IMR-90 (cell line): Measurements from ENCODE around the gene PRDX5. TPM values are rescaled to one million over a fixed set of nuclear protein-coding genes. Genes with fewer than 3 reads are reported as not detected.

Experiments
- ATAC-seq: fragments of 200-7000 bp; cut with Tn5 transposase; 2 replicates; pipeline ENCODE4 v1.9.1; 2020; ENCODE audit warnings: low read depth, mild to moderate bottlenecking, moderate library complexity
- BruUV-seq: library from RNA; stranded (reverse); fragments of 400-500 nt; replicated peaks from 2 replicates; lab custom pipeline; 2021; lab: Mats Ljungman, UMichigan
- CTCF ChIA-PET: fragments of 300-600 bp; formaldehyde crosslinking; extraction: SDS; loops from one replicate; lab custom pipeline; 2021; ENCODE audit warnings: antibody characterized with exemption; lab: Yijun Ruan, JAX
- POLR2A ChIA-PET: fragments of 300-600 bp; sonication (Branson Sonifier 250); formaldehyde crosslinking; loops from one replicate; lab custom pipeline; 2022; ENCODE audit warnings: antibody characterized with exemption; ENCODE audit not compliant: unreplicated experiment; lab: Charles Lee
- DNase-seq: peaks from one replicate; pipeline ENCODE4 v3.0.0; 2013
- H2AFZ ChIP-seq: replicated peaks from 2 replicates; pipeline ENCODE3; 2013; ENCODE audit warnings: low read length, mild to moderate bottlenecking; ENCODE audit not compliant: poor library complexity
- H2AK5ac ChIP-seq: 2 replicates; pipeline ENCODE4 v1.6.1; 2013; ENCODE audit warnings: low read depth, low read length, inconsistent platforms
- H2AK9ac ChIP-seq: replicated peaks from 2 replicates; pipeline ENCODE3; 2013; ENCODE audit warnings: mild to moderate bottlenecking, low read depth, low read length, moderate library complexity; ENCODE audit not compliant: poor library complexity
- H2BK120ac ChIP-seq: 2 replicates; pipeline ENCODE4 v1.6.1; 2013; ENCODE audit warnings: low read depth, low read length, inconsistent platforms
- H2BK15ac ChIP-seq: 3 replicates; pipeline ENCODE4 v1.6.1; 2013; ENCODE audit warnings: low read depth, low read length, inconsistent platforms
- H2BK20ac ChIP-seq: 2 replicates; pipeline ENCODE4 v1.6.1; 2013; ENCODE audit warnings: low read depth, mild to moderate bottlenecking, inconsistent platforms, low read length, moderate library complexity
- H2BK5ac ChIP-seq: 2 replicates; pipeline ENCODE4 v1.6.1; 2013; ENCODE audit warnings: mild to moderate bottlenecking, low read depth, low read length, inconsistent platforms; ENCODE audit not compliant: poor library complexity, severe bottlenecking
- H3K14ac ChIP-seq: replicated peaks from 2 replicates; pipeline ENCODE4 v1.6.1; 2013; ENCODE audit warnings: low read depth, low read length, inconsistent platforms
- H3K18ac ChIP-seq: 2 replicates; pipeline ENCODE4 v1.6.1; 2013; ENCODE audit warnings: low read depth, low read length, control low read depth
- H3K23ac ChIP-seq: 2 replicates; pipeline ENCODE4 v1.6.1; 2013; ENCODE audit warnings: low read depth, low read length, inconsistent platforms
- H3K27ac ChIP-seq: 2 replicates; pipeline ENCODE4 v1.5.1; 2013; ENCODE audit warnings: mild to moderate bottlenecking, control low read depth, low read length; ENCODE audit not compliant: insufficient read depth
- H3K27me3 ChIP-seq: 2 replicates; pipeline ENCODE4 v1.6.1; 2013; ENCODE audit warnings: low read length; ENCODE audit not compliant: control insufficient read depth, insufficient read depth
- H3K36me3 ChIP-seq: 2 replicates; pipeline ENCODE4 v1.6.1; 2013; ENCODE audit warnings: low read length, mixed read lengths; ENCODE audit not compliant: control insufficient read depth, insufficient read depth
- H3K4ac ChIP-seq: 2 replicates; pipeline ENCODE4 v1.6.1; 2013; ENCODE audit warnings: low read depth, low read length, inconsistent platforms
- H3K4me1 ChIP-seq: 2 replicates; pipeline ENCODE4 v1.6.1; 2013; ENCODE audit warnings: low read length, mixed read lengths; ENCODE audit not compliant: control insufficient read depth, insufficient read depth
- H3K4me2 ChIP-seq: 2 replicates; pipeline ENCODE4 v1.6.1; 2013; ENCODE audit warnings: low read depth, mild to moderate bottlenecking, control low read depth, low read length, moderate library complexity
- H3K4me3 ChIP-seq: 2 replicates; pipeline ENCODE4 v1.5.1; 2013; ENCODE audit warnings: low read depth, mild to moderate bottlenecking, control low read depth, low read length, moderate library complexity; ENCODE audit not compliant: insufficient read depth
- H3K56ac ChIP-seq: 2 replicates; pipeline ENCODE4 v1.6.1; 2013; ENCODE audit warnings: low read length, inconsistent platforms; ENCODE audit not compliant: insufficient read depth; ENCODE audit errors: extremely low read depth
- H3K79me1 ChIP-seq, 2 experiments: 2 replicates each; pipeline ENCODE4 v1.6.1; 2013; ENCODE audit warnings: low read length in 2 of 2, inconsistent platforms in 1 of 2, low read depth in 1 of 2
- H3K9ac ChIP-seq: 2 replicates; pipeline ENCODE4 v1.6.1; 2013; ENCODE audit warnings: low read depth, low read length, control low read depth
- H3K9me1 ChIP-seq: 2 replicates; pipeline ENCODE4 v1.6.1; 2013; ENCODE audit warnings: low read length, inconsistent platforms; ENCODE audit not compliant: insufficient read depth
- H3K9me3 ChIP-seq: 2 replicates; pipeline ENCODE4 v1.6.1; 2013; ENCODE audit warnings: low read length; ENCODE audit not compliant: control insufficient read depth, insufficient read depth
- H4K20me1 ChIP-seq: 2 replicates; pipeline ENCODE4 v1.6.1; 2013; ENCODE audit warnings: low read length, inconsistent platforms; ENCODE audit not compliant: insufficient read depth
- H4K5ac ChIP-seq: 2 replicates; pipeline ENCODE4 v1.6.1; 2013; ENCODE audit warnings: mild to moderate bottlenecking, low read depth, low read length, control low read depth
- H4K8ac ChIP-seq, 2 experiments: 2 replicates each; pipeline ENCODE4 v1.6.1; 2013; ENCODE audit warnings: low read depth in 2 of 2, low read length in 2 of 2, control low read depth in 1 of 2, inconsistent platforms in 1 of 2
- H4K91ac ChIP-seq: 2 replicates; pipeline ENCODE4 v1.6.1; 2013; ENCODE audit warnings: low read depth, low read length, inconsistent platforms; ENCODE audit not compliant: insufficient read depth
- BHLHE40 ChIP-seq: fragments of 150-350 bp; IDR thresholded peaks from 2 replicates; pipeline ENCODE4 v1.6.1; 2016; ENCODE audit warnings: mild to moderate bottlenecking, low read depth, low read length
- CHD1 ChIP-seq: IDR thresholded peaks from 2 replicates; pipeline ENCODE4 v1.6.1; 2012; ENCODE audit warnings: low read depth, low read length, improper control_type of control experiment
- ELK1 ChIP-seq: fragments of 150-350 bp; IDR thresholded peaks from 2 replicates; pipeline ENCODE4 v1.6.1; 2016; ENCODE audit warnings: low read depth, mild to moderate bottlenecking, low read length, moderate library complexity, borderline replicate concordance
- FOS ChIP-seq: fragments of 150-350 bp; IDR thresholded peaks from 2 replicates; pipeline ENCODE4 v1.6.1; 2016; ENCODE audit warnings: low read depth, low read length
- MAFK ChIP-seq: IDR thresholded peaks from 2 replicates; pipeline ENCODE4 v1.6.1; 2012; ENCODE audit warnings: low read depth, low read length, improper control_type of control experiment
- MAZ ChIP-seq: IDR thresholded peaks from 2 replicates; pipeline ENCODE4 v1.6.1; 2012; ENCODE audit warnings: low read depth, mild to moderate bottlenecking, low read length, improper control_type of control experiment, moderate library complexity, borderline replicate concordance
- NFE2L2 ChIP-seq: fragments of 150-350 bp; IDR thresholded peaks from 2 replicates; pipeline ENCODE4 v1.6.1; 2016; ENCODE audit warnings: low read depth, mild to moderate bottlenecking, low read length
- RCOR1 ChIP-seq: IDR thresholded peaks from 2 replicates; pipeline ENCODE4 v1.6.1; 2012; ENCODE audit warnings: mild to moderate bottlenecking, low read length, improper control_type of control experiment; ENCODE audit not compliant: insufficient replicate concordance
- SMC3 ChIP-seq: fragments of 150-350 bp; IDR thresholded peaks from 2 replicates; pipeline ENCODE4 v1.6.1; 2016; ENCODE audit warnings: low read depth, mild to moderate bottlenecking, antibody characterized with exemption, low read length, moderate library complexity
- USF2 ChIP-seq: fragments of 150-350 bp; IDR thresholded peaks from 2 replicates; pipeline ENCODE4 v1.6.1; 2017; ENCODE audit warnings: mild to moderate bottlenecking, antibody characterized with exemption, low read length, low read depth
- WGBS, 2 experiments: methylation state at CpG; one replicate each; pipeline versions ENCODE4 v1.1.5 to v1.1.7; 2013; ENCODE audit warnings: missing lambda C conversion rate in 2 of 2; ENCODE audit not compliant: insufficient read length in 1 of 2; ENCODE audit errors: extremely low coverage in 2 of 2; 5-methylcytosine and 5-hydroxymethylcytosine counted together
- dilution Hi-C: fragments of 300-500 bp; cut with HindIII; formaldehyde crosslinking; loops from one replicate; pipeline ENCODE4 v1.14.3; 2018; ENCODE audit warnings: low sequenced_read_pairs; ENCODE audit not compliant: unreplicated experiment
- in situ Hi-C: fragments of 300-500 bp; cut with MboI; formaldehyde crosslinking; loops from 3 replicates; pipeline ENCODE4 v1.14.3; 2019; ENCODE audit warnings: low sequenced_read_pairs, inconsistent platforms, mixed read lengths
- intact Hi-C: fragments of 100-400 bp; cut with micrococcal nuclease; formaldehyde crosslinking; loops from 2 replicates; pipeline ENCODE4 v1.10.0; 2022
- polyA plus RNA-seq, 3 experiments: library from polyadenylated mRNA; depleted of rRNA; stranded (reverse); fragments of >200 nt; gene quantifications; 2 replicates each; pipeline ENCODE4 v1.2.3, GENCODE V29; 2012; ENCODE audit warnings: low replicate concordance in 1 of 3
- total RNA-seq: library from RNA; depleted of rRNA; stranded (reverse); fragments of >200 nt; gene quantifications from 2 replicates; pipeline ENCODE4 v1.2.3, GENCODE V29; 2012

PRDX5 gene
- total and polyA plus RNA-seq, 2 of the 4 experiments (the other 2 are of a cell fraction): 120 to 292 TPM

GRCh38 chr11:64331569-64332371 lies 13.8 kb downstream of the PRDX5 start (continued):
- TF ChIP-seq MAZ: 0 out of 2 replicates have a peak, but pooled peaks have one; percentile 34
- 0 out of 2 replicates have a peak, but pooled peaks have one; percentile 5 for TF ChIP-seq MAFK
- TF ChIP-seq SMC3: peak; percentile 63

GRCh38 chr11:64333556-64333955 lies 15.6 kb downstream of the PRDX5 start:
- Histone ChIP-seq H2BK15ac (no peak overlapping the region), H3K9me3 (no peaks in the 10 kb centered on the region), H3K4me1 (peaks cover 7% of the 10 kb centered on the region), H3K4me2 (no peak overlapping the region), H2BK5ac (no peak overlapping the region), H3K79me1 (no peaks in the 10 kb centered on the region), H3K56ac (no peak overlapping the region), H4K8ac (no peak overlapping the region), H4K91ac (no peak overlapping the region), H2AK9ac (no peak overlapping the region), H3K27me3 (no peaks in the 10 kb centered on the region), H3K18ac (no peak overlapping the region), H3K9ac (no peak overlapping the region), H3K9me1 (peaks cover 8% of the 10 kb centered on the region), H4K5ac (no peak overlapping the region), H3K4ac (0 out of 2 replicates have a peak overlapping the region, but pooled peaks have one; percentile 42), H2AFZ (no peak overlapping the region), H3K14ac (no peak overlapping the region), H3K27ac (no peak overlapping the region), H3K23ac (no peak overlapping the region), H2BK20ac (no peak overlapping the region), H4K20me1 (0 out of 2 replicates have a peak, but pooled peaks cover 3% of the 10 kb centered on the region), H3K4me3 (no peak overlapping the region), H2BK120ac (no peak overlapping the region), H3K36me3 (no peaks in the 10 kb centered on the region), H2AK5ac (no peak overlapping the region)
- DNase-seq (no peak), ATAC-seq (no peak)
- CTCF ChIA-PET: interaction anchor here (0.6 to 1.7 kb wide), 2 partner anchors 9 kb away, joined by 3 to 4 read pairs; no protein-coding TSS in a partner anchor
- intact Hi-C loops: no loop called here
- POLR2A ChIA-PET: interaction anchor here (0.6 kb wide), 1 partner anchor 61 kb away, joined by 3 read pairs; no protein-coding TSS in a partner anchor
- in situ Hi-C loops: no loop called here
- BruUV-seq: no TSS peak
- TF ChIP-seq FOS: no peak
- no peak for TF ChIP-seq RCOR1
- TF ChIP-seq NFE2L2: no peak
- TF ChIP-seq USF2: no peak
- TF ChIP-seq CHD1: no peak
- TF ChIP-seq ELK1: no peak
- TF ChIP-seq BHLHE40: no peak
- dilution Hi-C loops: no loop called here
- WGBS, 2 experiments: no CpG with 5 or more reads among the region's 8 CpGs
